Stimulated activated naive CD8-positive, alpha-beta T cell treated with anti-CD3 and anti-CD28 coated beads, Interleukin-15, Interleukin-2, amounts not matched to agents 100 ng/mL and 50 ng/mL, for 24 hours (primary cell): ENCODE results near the gene SMTN.

ENCODE experiments used
- H3K27ac Mint-ChIP-seq: one replicate; pipeline ENCODE4 v1.8.0; 2021; ENCODE audit warnings: mild to moderate bottlenecking, mixed read lengths
- H3K27me3 Mint-ChIP-seq: one replicate; pipeline ENCODE4 v1.8.0; 2021; ENCODE audit warnings: mixed read lengths
- H3K36me3 Mint-ChIP-seq: one replicate; pipeline ENCODE4 v1.8.0; 2021; ENCODE audit warnings: low read depth, mixed read lengths
- H3K4me1 Mint-ChIP-seq: one replicate; pipeline ENCODE4 v1.8.0; 2021; ENCODE audit warnings: low read depth, mixed read lengths
- H3K4me3 Mint-ChIP-seq: one replicate; pipeline ENCODE4 v1.8.0; 2021; ENCODE audit warnings: mild to moderate bottlenecking, mixed read lengths
- H3K9me3 Mint-ChIP-seq: one replicate; pipeline ENCODE4 v1.8.0; 2021; ENCODE audit warnings: mixed read lengths

SMTN gene

GRCh38 chr22:31122532-31123291 is 41.6 kb downstream of the SMTN start, which contains the start of gene INPP5J:
INPP5J (plus strand) TSS chr22:31122966; CDS start chr22:31123015, 49 bp downstream.
- Mint-ChIP-seq H3K27ac (no peak within 1 kb of the TSS), H3K27me3 (no peaks in the 10 kb centered on the region), H3K9me3 (no peaks in the 10 kb centered on the region), H3K36me3 (no peaks in the 10 kb centered on the region), H3K4me3 (no peak within 1 kb of the TSS), H3K4me1 (no peaks in the 10 kb centered on the region)

DNA sequence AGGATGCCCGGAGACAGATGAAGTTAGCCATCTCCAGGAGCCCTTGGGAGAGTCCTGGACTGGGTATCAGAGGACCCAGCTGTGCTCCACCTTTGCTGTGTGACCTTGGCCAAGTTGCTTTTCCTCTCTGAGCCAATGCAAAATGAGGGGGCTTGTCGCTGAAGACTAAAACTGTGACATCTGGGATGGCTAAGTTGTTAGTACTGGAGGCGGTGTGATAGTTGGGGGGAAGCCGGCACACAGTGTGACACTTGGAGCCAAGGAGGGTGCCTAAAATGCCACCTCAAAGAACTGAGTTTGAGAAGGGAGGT is 42.1 kb downstream of the SMTN start:
- Mint-ChIP-seq H3K4me1 (no peaks in the 10 kb centered on the region), H3K27me3 (no peaks in the 10 kb centered on the region), H3K27ac (no peak overlapping the region), H3K4me3 (no peak overlapping the region), H3K9me3 (no peaks in the 10 kb centered on the region), H3K36me3 (no peaks in the 10 kb centered on the region)

- Mint-ChIP-seq H3K27ac (no peak overlapping the region), H3K36me3 (no peaks in the 10 kb centered on the region), H3K4me3 (no peak overlapping the region), H3K9me3 (no peaks in the 10 kb centered on the region), H3K4me1 (no peaks in the 10 kb centered on the region), H3K27me3 (no peaks in the 10 kb centered on the region)
These were observed 43.2 kb downstream of the SMTN start for GRCh38 chr22:31124290-31124689.

- Mint-ChIP-seq H3K27ac (no peak overlapping the region), H3K9me3 (no peaks in the 10 kb centered on the region), H3K27me3 (no peaks in the 10 kb centered on the region), H3K4me1 (no peaks in the 10 kb centered on the region), H3K4me3 (no peak overlapping the region), H3K36me3 (no peaks in the 10 kb centered on the region)
These were observed 43.8 kb downstream of the SMTN start for GRCh38 chr22:31124811-31125465.

- no peak overlapping the region for H3K27ac Mint-ChIP-seq
- no peaks in the 10 kb centered on the region for H3K4me1 Mint-ChIP-seq
- H3K27me3 Mint-ChIP-seq = no peaks in the 10 kb centered on the region
- H3K4me3 Mint-ChIP-seq = no peak overlapping the region
- H3K9me3 Mint-ChIP-seq = no peaks in the 10 kb centered on the region
- no peaks in the 10 kb centered on the region for H3K36me3 Mint-ChIP-seq
These were observed 44.5 kb downstream of the SMTN start for GRCh38 chr22:31125521-31126117.

DNA sequence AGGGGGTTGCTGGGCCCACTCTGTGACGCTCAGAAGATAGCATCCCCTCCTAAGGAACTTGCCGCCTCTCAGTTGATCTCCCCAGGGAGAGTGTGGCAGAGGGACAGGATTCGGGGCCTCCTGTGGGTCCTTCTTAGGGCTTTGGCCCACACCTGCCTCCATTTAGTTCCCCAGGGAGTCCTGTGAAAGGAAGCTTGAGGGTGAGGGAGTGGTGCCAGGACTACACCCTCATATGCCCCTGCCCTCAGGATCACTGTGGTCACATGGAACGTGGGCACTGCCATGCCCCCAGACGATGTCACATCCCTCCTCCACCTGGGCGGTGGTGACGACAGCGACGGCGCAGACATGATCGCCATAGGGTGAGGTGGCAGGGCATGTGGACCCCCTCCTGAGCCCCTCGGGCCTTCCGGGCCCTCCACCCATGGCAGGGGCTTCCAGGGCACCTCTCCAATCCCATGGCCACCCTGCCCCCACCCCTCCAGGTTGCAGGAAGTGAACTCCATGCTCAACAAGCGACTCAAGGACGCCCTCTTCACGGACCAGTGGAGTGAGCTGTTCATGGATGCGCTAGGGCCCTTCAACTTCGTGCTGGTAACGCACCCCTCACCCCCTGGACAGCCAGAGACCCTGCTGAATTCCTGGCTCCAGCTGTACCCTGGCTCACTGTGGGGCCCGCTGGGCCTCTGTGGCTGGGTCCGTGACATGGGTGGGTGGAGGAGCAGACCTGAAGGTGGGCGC is 45.2 kb downstream of the SMTN start:
- no peak overlapping the region for H3K4me3 Mint-ChIP-seq
- H3K4me1 Mint-ChIP-seq = no peaks in the 10 kb centered on the region
- H3K9me3 Mint-ChIP-seq = no peaks in the 10 kb centered on the region
- H3K27me3 Mint-ChIP-seq = no peaks in the 10 kb centered on the region
- no peak overlapping the region for H3K27ac Mint-ChIP-seq
- no peaks in the 10 kb centered on the region for H3K36me3 Mint-ChIP-seq

GRCh38 chr22:31126869-31127175 is 45.7 kb downstream of the SMTN start:
- Mint-ChIP-seq H3K9me3 (no peaks in the 10 kb centered on the region), H3K27ac (no peak overlapping the region), H3K36me3 (no peaks in the 10 kb centered on the region), H3K4me3 (no peak overlapping the region), H3K27me3 (no peaks in the 10 kb centered on the region), H3K4me1 (no peaks in the 10 kb centered on the region)

DNA sequence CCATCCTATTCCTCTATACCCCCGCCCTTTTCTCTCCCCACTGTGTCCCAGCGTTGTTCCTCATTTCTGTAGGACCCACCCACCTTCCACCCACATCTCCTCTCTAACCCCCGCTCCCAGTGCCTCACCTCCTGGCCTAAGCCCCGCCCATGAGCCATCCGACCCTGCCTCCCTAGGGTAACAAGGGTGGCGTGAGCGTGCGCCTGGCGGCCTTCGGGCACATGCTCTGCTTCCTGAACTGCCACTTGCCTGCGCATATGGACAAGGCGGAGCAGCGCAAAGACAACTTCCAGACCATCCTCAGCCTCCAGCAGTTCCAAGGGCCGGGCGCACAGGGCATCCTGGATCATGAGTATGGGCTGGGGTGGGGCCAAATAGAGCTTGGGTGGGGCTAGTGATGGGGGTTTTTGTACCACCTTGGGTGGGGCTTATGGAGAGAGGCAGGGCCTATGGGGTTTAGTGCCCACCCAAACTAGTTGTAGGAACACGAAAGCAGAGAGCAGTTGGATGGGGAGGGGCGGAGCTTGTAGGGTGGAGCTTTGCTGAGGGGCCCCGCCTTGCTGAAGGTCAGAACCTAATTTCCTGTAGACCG is 46.2 kb downstream of the SMTN start:
- Mint-ChIP-seq H3K27ac (no peak overlapping the region), H3K4me3 (no peak overlapping the region), H3K4me1 (no peaks in the 10 kb centered on the region), H3K27me3 (no peaks in the 10 kb centered on the region), H3K9me3 (no peaks in the 10 kb centered on the region), H3K36me3 (no peaks in the 10 kb centered on the region)

- Mint-ChIP-seq H3K27me3 (no peaks in the 10 kb centered on the region), H3K4me1 (no peaks in the 10 kb centered on the region), H3K9me3 (no peaks in the 10 kb centered on the region), H3K27ac (no peak overlapping the region), H3K36me3 (no peaks in the 10 kb centered on the region), H3K4me3 (no peak overlapping the region)
These were observed 47.0 kb downstream of the SMTN start for GRCh38 chr22:31128156-31128555.

- Mint-ChIP-seq H3K36me3 (no peaks in the 10 kb centered on the region), H3K9me3 (no peaks in the 10 kb centered on the region), H3K27me3 (no peaks in the 10 kb centered on the region), H3K27ac (no peak overlapping the region), H3K4me3 (no peak overlapping the region), H3K4me1 (no peaks in the 10 kb centered on the region)
These were observed 49.8 kb downstream of the SMTN start for GRCh38 chr22:31130873-31131272.

GRCh38 chr22:31133911-31134310 is 52.8 kb downstream of the SMTN start:
- Mint-ChIP-seq H3K27me3 (no peaks in the 10 kb centered on the region), H3K4me1 (no peaks in the 10 kb centered on the region), H3K9me3 (no peaks in the 10 kb centered on the region), H3K36me3 (no peaks in the 10 kb centered on the region), H3K4me3 (no peak overlapping the region), H3K27ac (no peak overlapping the region)

DNA sequence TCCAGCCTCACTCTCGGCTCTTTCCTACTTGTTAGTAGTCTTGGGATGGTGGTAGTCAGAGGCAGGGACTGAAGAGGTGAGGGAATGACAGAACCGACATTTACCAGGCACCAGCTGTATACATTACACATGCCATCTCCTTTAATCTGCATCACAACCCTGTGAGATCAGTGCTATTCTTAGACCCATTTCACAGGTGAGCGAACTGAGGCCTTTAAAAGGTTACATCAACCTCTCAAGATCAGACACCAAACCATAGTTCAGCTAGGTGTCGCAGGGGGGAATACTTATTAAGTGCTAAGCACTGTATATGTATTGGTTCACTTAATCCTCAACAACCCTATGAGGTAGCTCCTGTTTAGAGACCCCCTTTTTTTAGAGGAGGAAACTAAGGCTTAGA is 53.6 kb downstream of the SMTN start:
- Mint-ChIP-seq H3K27me3 (no peaks in the 10 kb centered on the region), H3K36me3 (no peaks in the 10 kb centered on the region)

DNA sequence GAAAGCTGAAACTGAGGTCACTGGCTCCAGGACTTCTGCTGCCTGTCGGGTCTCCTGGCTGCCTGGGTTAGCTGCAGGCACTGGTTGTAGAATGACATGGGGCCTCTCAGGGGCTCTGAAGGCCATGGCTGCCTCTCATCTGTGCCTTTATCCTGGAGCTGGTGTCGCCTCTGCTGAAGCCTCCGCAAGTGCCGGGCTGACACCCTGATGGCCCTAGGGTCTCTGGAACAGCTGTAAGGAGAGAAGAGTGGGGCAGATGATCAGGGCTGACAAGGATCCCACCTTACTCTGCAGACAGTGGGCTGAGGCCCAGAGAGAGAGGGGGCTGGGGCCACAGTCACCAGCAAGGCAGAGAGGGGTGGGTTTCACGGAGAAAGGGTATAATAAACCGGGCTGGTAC is 54.6 kb downstream of the SMTN start:
- Mint-ChIP-seq H3K27me3 (no peaks in the 10 kb centered on the region), H3K36me3 (no peaks in the 10 kb centered on the region), H3K27ac (no peak overlapping the region), H3K4me1 (no peaks in the 10 kb centered on the region), H3K4me3 (no peak overlapping the region), H3K9me3 (no peaks in the 10 kb centered on the region)

More for the DNA sequence above, 53.6 kb downstream of the SMTN start:
- Mint-ChIP-seq H3K4me3 (no peak overlapping the region), H3K4me1 (no peaks in the 10 kb centered on the region), H3K9me3 (no peaks in the 10 kb centered on the region), H3K27ac (no peak overlapping the region)

DNA sequence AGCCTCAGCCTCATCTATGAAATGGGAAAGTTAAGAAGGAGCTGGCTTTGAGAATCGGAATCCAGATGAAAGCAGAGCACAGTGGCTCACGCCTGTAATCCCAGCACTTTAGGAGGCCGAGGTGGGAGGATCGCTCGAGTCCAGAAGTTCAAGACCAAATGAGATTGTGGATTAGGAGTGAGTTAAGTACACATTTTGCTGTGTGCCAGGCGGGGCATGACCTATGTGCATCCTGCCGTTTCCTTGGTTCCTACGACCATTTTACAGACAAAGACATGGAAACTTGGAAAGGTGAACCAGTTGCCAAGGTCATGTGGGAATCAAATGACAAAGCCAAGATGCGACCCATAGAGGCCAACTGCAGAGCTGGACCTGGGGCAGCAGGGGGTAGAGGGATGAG is 55.0 kb downstream of the SMTN start:
- Mint-ChIP-seq H3K27ac (no peak overlapping the region), H3K4me3 (no peak overlapping the region), H3K27me3 (no peaks in the 10 kb centered on the region), H3K9me3 (no peaks in the 10 kb centered on the region), H3K36me3 (no peaks in the 10 kb centered on the region), H3K4me1 (no peaks in the 10 kb centered on the region)

DNA sequence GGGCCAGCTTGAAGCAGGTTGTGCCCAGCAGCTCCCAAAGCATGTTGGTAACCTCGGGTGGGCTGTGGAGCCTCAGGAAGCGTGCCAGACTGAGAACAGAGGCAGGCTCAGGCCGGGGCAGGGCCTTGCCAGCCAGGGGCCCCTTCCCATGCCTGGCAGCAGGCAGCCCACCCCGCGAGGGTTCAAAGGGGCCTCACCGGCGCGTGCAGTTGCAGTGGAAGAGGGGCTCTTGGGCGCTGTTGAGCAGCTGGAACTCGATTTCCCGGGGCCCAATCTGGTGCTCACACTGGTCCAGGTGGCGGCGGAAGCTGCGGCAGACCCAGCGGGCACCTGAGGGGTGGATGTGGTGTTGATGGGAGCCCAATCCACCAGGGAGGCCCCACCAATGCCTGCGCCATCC is 55.6 kb downstream of the SMTN start:
- H3K27ac Mint-ChIP-seq = no peak overlapping the region
- H3K27me3 Mint-ChIP-seq = no peaks in the 10 kb centered on the region
- H3K9me3 Mint-ChIP-seq = no peaks in the 10 kb centered on the region
- H3K4me1 Mint-ChIP-seq = no peaks in the 10 kb centered on the region
- no peak overlapping the region for H3K4me3 Mint-ChIP-seq
- no peaks in the 10 kb centered on the region for H3K36me3 Mint-ChIP-seq
